ENCODE data around the gene KMT5B.
"Not testable (repeated sequence)": the region's sequence is repeated elsewhere in the genome, so short reads cannot be mapped to it uniquely, and the experiment has no call there.

Gene KMT5B

GRCh38 chr11:68213135-68213515, at the start of gene KMT5B:
KMT5B (minus strand) TSS chr11:68213296; CDS start chr11:68190076, 23,220 bp downstream.
- peak; percentile 33 for DNase-seq (ENCODE audit: low spot score)

GRCh38 chr11:68262544-68262827, 49.4 kb upstream of the KMT5B start:
- no peak for DNase-seq (ENCODE audit: low spot score)

GRCh38 chr11:68261749-68262543, 48.9 kb upstream of the KMT5B start:
- DNase-seq (ENCODE audit: low spot score) = no peak

GRCh38 chr11:68261006-68261405, 47.9 kb upstream of the KMT5B start:
- no peak for DNase-seq (ENCODE audit: low spot score)

- no peak for DNase-seq (ENCODE audit: low spot score)
These were observed 47.4 kb upstream of the KMT5B start for GRCh38 chr11:68260484-68260883.

DNA sequence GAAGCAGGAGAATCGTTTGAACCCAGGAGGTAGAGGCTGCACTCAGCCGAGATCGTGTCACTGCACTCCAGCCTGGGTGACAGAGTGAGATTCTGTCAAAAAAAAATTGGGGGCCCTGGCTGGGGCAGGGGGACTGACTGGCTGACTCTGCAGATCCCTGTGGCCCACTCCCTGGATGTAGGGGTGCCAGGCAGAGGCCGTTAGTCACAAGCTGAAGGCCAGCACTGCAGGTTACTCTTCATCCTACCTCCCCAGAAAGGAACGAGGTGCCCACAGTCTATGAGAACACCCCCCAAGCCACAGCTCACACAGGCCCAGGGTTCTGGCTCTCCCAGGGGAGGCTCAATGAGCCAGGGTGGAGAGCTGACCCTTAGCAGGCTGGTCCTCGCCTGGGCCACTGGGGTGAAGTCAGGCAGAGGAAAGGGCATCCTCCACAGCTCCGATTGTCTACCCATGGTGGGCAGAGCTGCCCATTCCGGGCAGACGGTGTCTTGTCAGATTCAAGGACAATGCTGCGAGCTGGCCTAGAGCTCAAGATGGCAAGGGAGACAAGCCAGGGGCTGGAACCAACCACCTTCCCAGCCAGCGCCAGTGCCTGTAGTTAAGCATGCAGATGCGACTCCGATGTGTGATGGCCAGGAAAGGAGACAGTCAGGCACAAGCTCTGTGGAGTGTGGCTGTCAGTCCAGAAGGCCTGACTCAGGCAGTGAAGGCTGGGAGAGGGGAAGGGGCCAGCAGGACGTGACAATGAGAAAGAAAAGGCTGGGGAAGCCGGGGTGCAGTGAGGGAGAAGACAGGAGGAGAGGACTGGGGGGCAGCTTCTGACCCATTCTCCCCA, 46.2 kb upstream of the KMT5B start:
- DNase-seq (ENCODE audit: low spot score) = no peak

DNA sequence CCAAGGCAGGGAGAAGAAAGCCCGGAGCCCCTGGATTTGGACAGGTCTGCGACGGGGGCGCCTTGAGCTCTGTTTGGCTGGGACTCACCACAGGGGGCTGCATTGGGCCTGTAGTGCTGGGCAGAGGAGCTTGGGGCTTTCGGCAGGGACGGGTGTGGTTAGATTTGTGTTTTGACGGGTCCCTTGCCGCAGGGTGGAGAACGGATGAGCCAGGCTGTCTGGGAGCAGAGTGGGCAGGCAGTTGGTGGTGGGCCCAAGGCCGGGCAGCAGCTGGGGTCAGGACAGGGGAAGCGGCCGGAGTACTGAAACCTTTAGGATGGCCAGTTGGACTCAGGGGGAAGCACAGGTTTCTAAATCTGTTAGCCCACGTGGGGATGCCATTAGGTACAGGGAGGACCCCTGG, 45.3 kb upstream of the KMT5B start:
- no peak for DNase-seq (ENCODE audit: low spot score)

DNA sequence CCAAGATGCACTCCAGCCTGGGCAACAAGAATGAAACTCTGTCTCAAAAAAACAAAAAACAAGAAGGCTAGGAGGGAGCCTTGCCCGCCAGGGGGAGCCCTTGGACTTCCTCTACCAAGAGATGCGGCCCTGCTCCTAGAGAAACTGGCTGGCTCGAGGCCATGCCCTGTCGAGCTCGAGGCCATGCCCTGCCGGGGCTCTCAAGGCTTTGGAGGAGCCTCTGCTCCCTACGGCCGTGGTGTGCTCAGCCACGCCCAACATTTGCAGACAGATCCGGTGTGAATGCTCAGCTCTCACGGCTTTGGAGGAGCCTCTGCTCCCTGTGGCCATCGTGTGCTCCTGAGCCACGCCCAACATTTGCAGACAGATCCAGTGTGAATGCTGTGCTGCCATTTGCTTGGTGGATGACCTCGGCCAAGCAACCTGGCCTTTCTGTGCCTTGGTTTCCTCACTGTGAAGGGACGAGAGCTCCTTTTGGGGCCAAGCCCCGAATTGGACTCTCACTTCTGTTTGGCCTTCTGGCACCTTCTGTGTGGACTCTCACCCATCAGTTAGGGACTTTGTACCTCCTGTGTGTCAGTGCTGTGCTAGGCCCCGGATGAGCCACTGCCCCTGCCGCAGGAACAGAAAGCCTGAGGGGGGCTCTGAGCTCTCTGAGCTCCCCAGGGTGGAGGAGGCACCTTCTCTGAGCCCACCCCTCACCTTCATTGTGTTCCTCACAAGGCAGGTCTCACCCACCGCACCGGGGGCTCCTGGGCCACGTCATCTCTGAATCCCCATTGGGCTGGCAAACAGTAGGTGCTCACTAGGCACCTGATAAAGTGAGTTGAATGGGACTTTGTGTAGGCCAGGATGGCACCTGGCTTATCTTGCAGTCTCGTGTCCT, 44.6 kb upstream of the KMT5B start:
- DNase-seq (ENCODE audit: low spot score) = peak; percentile 83

GRCh38 chr11:68256331-68256741, 43.2 kb upstream of the KMT5B start:
- DNase-seq (ENCODE audit: low spot score) = no peak

- DNase-seq (ENCODE audit: low spot score) = no peak
These were observed 42.4 kb upstream of the KMT5B start for GRCh38 chr11:68255526-68255925.

DNA sequence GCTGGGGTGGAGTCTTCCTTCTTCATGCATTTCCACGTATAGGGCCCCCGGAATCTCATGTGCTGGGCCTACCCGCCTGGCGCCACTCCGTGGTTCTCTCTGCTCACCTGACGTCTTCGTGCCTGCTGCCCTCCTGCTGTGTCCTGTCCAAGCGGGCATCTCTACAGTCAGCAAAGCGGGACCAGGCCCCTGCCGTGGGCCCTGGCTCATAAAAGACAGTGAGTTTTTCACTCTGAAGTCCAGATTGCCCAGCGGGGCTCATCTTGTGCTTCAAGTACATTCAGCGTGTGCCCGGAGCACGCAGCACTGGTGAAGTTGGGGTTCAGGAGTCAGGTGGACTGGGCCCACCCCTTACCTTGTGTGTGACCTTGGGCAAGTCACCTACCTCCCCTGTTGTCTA, 41.3 kb upstream of the KMT5B start:
- DNase-seq (ENCODE audit: low spot score) = no peak

GRCh38 chr11:68251765-68252164, 38.7 kb upstream of the KMT5B start:
- DNase-seq (ENCODE audit: low spot score) = no peak

GRCh38 chr11:68244912-68245311, 31.8 kb upstream of the KMT5B start:
- not testable (repeated sequence) for DNase-seq (ENCODE audit: low spot score)

DNA sequence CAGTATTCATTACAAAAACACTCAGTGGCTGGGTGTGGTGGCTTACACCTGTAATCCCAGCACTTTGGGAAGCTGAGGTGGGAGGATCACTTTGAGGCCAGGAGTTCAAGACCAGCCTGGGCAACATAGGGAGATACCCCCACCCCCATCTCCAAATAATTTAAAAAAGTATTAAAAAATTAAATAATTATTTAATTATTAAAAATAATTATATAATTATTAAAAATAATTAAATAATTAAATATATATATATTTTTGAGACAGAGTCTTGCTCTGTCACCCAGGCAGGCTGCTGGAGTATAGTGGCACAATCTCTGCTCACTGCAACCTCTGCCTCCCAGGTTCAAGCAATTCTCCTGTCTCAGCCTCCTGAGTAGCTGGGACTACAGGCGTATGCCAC, 30.8 kb upstream of the KMT5B start:
- not testable (repeated sequence) for DNase-seq (ENCODE audit: low spot score)

DNA sequence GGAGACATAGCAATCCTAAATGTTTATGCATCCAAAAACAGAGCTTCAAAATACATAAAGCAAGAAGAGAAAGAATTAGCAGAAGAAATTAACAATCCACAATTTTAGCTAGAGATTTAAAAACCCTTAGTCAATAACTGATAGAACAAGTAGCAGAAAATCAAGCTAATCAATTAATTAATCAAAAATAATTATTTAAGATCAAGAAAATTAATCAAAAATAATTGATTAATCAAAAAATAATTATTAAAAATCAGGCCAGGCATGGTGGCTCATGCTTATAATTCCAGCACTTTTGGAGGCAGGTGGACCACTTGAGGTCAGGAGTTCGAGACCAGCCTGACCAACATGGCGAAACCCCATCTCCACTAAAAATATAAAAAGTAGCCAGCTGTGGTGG, 29.5 kb upstream of the KMT5B start:
- no peak for DNase-seq (ENCODE audit: low spot score)

DNA sequence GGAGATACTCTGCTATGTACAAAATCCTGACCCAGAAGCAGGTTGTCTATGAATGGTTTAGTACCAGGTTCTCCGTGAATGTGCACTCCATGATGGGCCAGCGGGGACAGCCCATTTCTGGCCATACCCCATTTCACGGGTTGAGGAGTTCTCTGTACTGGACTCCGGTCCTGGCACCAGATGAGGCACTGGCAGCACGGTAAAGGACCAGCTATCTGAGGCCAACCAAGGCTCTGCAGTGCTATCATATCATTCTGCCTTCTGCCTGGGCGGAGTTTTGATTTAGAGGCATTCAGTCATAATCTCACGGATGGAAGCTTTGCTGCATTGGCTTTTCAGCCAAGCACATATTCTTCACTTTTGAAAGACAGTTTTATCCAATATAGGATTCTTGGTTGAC, 18.5 kb upstream of the KMT5B start:
- DNase-seq (ENCODE audit: low spot score) = no peak

- no peak for DNase-seq (ENCODE audit: low spot score)
These were observed 16.5 kb upstream of the KMT5B start for GRCh38 chr11:68229601-68230000.

DNA sequence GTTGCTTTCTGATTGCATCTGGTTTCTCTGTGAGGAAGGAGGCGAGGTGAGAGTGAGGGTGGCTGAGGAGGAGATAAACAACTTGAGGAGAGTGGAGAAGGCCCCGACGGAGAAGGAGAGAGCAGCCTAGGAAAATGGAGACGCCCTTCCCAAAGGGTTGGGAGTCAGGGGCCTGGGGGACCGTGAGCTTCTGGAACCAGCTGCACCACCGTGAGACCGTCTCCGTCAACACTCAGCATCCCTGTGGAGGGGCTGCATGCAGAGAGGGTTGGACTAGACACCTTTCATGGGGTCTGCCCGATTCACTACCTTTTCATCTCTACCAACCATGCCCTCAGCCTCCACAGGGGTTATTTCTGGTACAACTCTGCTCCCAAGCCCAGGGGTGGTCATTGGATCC, 13.3 kb upstream of the KMT5B start:
- no peak for DNase-seq (ENCODE audit: low spot score)

DNA sequence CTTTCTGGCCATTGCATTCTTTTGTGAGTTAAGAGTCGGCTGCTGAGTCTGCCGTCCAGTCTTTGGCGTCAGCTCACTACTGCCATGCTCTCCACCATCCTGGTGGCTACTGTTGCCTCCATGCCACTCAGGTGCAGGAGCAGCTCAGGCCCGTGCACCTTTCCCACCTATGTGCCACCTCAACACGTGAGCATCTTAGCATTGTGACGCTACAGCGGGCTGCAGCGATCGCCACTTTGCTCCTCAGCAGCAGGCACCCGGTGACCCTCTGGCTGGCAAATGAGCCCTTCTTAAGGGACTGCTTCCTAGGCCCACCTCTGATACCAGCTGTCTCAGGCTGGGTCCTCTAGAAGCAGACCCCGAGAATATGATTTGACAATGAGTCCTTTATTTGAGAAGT, 11.5 kb upstream of the KMT5B start:
- no peak for DNase-seq (ENCODE audit: low spot score)

GRCh38 chr11:68223275-68223674, 10.2 kb upstream of the KMT5B start:
- DNase-seq (ENCODE audit: low spot score) = no peak

GRCh38 chr11:68221406-68221805, 8.3 kb upstream of the KMT5B start:
- DNase-seq (ENCODE audit: low spot score) = no peak

DNA sequence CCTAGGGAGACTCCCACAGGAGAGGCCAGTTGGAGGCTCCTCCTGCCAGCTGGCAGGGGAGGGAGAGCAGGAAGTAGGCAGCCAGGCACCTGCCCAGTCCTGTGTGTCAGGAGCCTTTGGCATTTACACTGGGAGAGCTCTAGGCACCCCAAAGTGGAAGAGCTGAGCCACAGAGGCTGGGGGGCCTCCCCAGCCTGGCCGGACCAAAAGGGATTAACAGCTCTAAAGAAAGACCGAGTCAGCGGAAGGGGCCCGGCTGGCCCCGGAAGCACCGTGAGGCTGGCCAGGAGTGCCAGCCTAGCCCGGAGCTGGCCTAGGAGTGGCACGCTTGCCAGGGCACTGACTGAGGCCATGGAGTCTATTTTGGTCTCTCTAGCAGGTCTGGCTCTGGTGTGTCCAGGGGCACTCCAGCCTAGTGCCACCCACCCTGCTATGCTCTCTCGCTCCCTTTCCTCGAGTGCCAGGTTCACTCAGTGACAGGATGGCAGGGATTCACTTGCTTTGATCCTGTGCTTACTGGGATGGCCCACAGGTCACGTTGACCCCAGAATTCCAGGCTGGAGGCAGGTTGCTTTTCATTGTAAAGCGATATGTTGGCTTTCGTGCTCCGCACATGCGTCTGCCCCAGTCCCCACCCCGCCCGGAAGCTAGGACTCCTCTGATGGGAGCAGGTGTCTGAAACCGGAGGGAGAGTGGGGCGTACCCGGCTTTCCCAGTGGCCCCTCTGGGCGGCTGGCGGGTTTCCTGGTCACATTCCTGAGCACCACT, 3.3 kb upstream of the KMT5B start:
- no peak for DNase-seq (ENCODE audit: low spot score)

Data from kidney capillary endothelial cell (primary cell).